ENCODE measurements around the gene LGR6. TPM values are rescaled to one million over a fixed set of nuclear protein-coding genes. Genes with fewer than 3 reads are reported as not detected.

Gene LGR6
- total and polyA plus RNA-seq, 10 of the 15 experiments (the other 5 are each of a cell fraction or from before 2014, with no cell fraction given) = not detected

GRCh38 chr1:202264726-202265125 is 71.1 kb downstream of the LGR6 start:
- intact Hi-C loops (cut with micrococcal nuclease; ENCODE audit: unreplicated experiment) (no loop called here), in situ Hi-C loops (cut with MboI) (no loop called here)
- Histone ChIP-seq H3K4me1 (ENCODE audit: control insufficient read depth, insufficient read depth, low read length) (no peaks in the 10 kb centered on the region), H3K4me3 (no peak overlapping the region), H3K27me3 (replicated peaks in 1 of 2; ENCODE audit: control insufficient read depth in 2 of 2, insufficient read depth in 2 of 2, low read length in 1 of 2) (peaks cover 0 to 2% of the 10 kb centered on the region in 2 experiments; a peak in 2 of 4 replicates), H3K9me3 (replicated peaks; ENCODE audit: control insufficient read depth, insufficient read depth, low read length) (no peaks in the 10 kb centered on the region), H3K79me2 (ENCODE audit: control insufficient read depth, insufficient read depth, low read length) (no peaks in the 10 kb centered on the region), H4K20me1 (ENCODE audit: control insufficient read depth, insufficient read depth) (no peaks in the 10 kb centered on the region), H3K9ac (ENCODE audit: control insufficient read depth, insufficient read depth, low read length) (no peak overlapping the region), H3K36me3 (ENCODE audit: control insufficient read depth in 2 of 2, insufficient read depth in 2 of 2, low read length in 1 of 2) (no peaks in the 10 kb centered on the region), H2AFZ (ENCODE audit: control insufficient read depth, low read depth, low read length) (no peak overlapping the region), H3K27ac (ENCODE audit: control insufficient read depth, insufficient read depth) (no peak overlapping the region), H3K4me2 (ENCODE audit: control insufficient read depth, insufficient read depth) (no peak overlapping the region)
- RAD21 ChIA-PET (ENCODE audit: unreplicated experiment) = no interaction called here
- CTCF ChIA-PET = interaction anchor here (0.6 to 1.7 kb wide), 2 partner anchors 10 to 45 kb away, joined by 3 to 7 read pairs; no protein-coding TSS in a partner anchor
- SMC1A ChIA-PET (ENCODE audit: uncharacterized antibody, unreplicated experiment) = interaction anchor here (1.2 kb wide), 1 partner anchor 51 kb away, joined by 4 read pairs; no protein-coding TSS in a partner anchor
- WGBS (ENCODE audit: insufficient coverage, insufficient replicate concordance, low lambda C conversion rate, missing lambda C conversion rate) = 0% methylated on average over 3 of the region's 3 CpGs
- POLR2A ChIA-PET = no interaction called here
- TF ChIP-seq IRF4 (IDR thresholded peaks at IDR 0.05; ENCODE audit: low read depth, low read length) (no peak), RCOR1 (conservative IDR thresholded peaks at IDR 0.05; ENCODE audit: low read depth, low read length) (no peak), MTA3 (IDR thresholded peaks at IDR 0.05; ENCODE audit: borderline replicate concordance, low read length) (no peak), RELA (IDR thresholded peaks at IDR 0.05; ENCODE audit: borderline replicate concordance, partially characterized antibody) (no peak), KAT2A (conservative IDR thresholded peaks at IDR 0.05; ENCODE audit: control insufficient read depth, low read depth, low read length) (no peak), ZBTB33 (IDR thresholded peaks at IDR 0.05) (no peak), YY1 (IDR thresholded peaks at IDR 0.05; ENCODE audit: low read depth, low read length) (no peak)
- TF ChIP-seq, protein P1, sequence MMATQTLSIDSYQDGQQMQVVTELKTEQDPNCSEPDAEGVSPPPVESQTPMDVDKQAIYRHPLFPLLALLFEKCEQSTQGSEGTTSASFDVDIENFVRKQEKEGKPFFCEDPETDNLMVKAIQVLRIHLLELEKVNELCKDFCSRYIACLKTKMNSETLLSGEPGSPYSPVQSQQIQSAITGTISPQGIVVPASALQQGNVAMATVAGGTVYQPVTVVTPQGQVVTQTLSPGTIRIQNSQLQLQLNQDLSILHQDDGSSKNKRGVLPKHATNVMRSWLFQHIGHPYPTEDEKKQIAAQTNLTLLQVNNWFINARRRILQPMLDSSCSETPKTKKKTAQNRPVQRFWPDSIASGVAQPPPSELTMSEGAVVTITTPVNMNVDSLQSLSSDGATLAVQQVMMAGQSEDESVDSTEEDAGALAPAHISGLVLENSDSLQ (IDR thresholded peaks at IDR 0.05) = no peak
- DNase-seq (ENCODE audit: low read depth, low spot score) = no peak
- no TSS peak for BruUV-seq (replicated peaks)
- ATAC-seq = no peak
- FAIRE-seq = no peak
